GM21786 (cell line): ENCODE results near the gene NEK4.
"Not testable (repeated sequence)": the region's sequence is repeated elsewhere in the genome, so short reads cannot be mapped to it uniquely, and the experiment has no call there.

Experiments
- ATAC-seq: cut with Tn5 transposase; IDR thresholded peaks from one replicate; pipeline ENCODE4 v1.9.1; 2021; ENCODE audit not compliant: unreplicated experiment

NEK4 gene

DNA sequence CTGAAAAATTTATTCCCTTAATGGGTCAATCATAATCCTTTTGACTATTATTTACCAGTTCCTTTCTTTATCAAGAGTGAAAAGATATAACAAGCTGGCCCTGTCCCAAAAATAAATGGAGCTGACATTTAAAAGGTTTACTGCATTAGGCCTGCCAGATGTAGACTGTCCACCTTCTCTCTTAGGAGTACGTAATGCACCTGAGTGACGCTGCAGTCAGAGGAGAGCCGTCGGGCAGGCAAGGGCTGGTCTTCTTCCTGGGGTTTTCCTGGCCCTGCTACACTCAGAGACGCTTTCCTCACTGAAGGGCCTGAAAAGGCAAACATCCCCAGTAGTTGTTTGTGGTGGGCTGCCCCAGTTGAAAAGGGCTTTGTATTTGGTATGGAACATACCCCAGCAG, 27.6 kb downstream of the NEK4 start:
- no peak for ATAC-seq

DNA sequence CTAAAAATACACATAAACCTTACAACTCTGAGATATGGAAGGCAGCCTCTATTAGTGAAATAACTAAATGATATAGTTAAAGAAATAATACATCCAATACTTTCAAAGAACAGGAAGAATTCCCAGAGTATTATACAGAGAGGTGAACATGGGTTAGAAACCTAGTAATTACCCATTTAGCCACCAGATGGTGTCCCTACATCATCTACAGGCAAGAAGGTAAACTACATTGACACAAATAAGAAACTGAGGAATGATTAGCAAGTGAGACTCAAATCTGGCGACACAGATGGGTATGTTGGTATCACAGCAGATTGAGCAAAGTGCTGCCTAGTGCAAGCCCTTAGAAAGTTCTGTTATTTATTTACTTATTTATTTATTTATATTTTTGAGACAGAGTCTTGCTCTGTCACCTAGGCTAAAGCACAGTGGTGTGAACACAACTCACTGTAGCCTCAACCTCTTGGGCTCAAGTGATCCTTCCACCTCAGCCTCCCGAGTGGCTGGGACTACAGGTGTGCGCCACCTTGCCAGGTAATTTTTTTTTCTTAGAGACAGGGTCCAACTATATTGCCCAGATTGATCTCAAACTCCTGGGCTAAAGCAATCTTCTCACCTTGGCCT, 28.2 kb downstream of the NEK4 start:
- no peak for ATAC-seq

- no peak for ATAC-seq
These were observed 31.0 kb downstream of the NEK4 start for GRCh38 chr3:52739730-52740129.

DNA sequence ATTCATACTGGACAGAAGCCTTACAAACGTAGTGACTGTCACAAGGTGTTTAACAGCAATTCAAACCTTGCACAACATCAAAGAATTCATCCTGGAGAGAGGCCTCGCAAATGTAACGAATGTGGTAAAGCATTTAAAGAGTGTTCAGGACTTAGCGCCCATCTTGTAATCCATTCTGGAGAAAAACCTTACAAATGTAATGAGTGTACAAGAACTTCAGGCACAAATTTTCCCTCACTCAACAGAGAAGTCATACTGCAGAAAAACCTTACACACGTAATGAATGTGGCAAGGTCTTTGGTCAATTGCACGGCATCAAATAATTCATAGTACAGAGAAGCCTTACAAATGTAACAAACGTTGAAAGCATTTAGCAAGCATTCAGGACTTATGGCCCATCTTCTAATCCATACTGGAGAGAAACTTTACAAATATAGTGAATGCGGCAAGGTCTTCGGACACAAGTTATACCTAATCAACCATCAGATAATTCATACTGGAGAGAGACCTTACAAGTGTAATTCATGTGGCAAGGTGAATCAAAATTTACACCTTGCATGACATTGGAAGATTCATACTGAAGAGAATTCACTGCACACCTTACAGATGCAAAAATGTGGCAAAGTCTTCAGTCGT, 37.4 kb downstream of the NEK4 start:
- no peak for ATAC-seq

GRCh38 chr3:52731590-52731989, 39.1 kb downstream of the NEK4 start:
- ATAC-seq, result no peak

DNA sequence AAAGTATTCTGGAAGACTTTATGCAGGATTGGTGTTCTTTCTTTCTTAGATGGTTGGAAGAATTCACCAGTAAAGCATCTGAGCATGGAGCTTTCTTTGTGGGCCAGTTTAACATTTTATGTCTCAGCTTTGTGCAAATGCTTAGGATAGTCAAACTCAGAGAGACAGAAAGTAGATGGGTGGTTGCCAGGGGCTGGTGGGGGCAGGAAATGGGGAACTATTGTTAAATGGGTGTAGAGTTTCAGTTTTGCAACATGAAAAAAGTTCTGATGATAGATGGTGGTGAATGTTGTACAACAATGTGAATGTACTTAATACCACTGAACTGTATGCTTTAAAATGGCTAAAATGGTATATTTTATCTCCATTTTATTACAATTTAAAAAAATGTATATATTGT, 40.1 kb downstream of the NEK4 start:
- no peak for ATAC-seq

DNA sequence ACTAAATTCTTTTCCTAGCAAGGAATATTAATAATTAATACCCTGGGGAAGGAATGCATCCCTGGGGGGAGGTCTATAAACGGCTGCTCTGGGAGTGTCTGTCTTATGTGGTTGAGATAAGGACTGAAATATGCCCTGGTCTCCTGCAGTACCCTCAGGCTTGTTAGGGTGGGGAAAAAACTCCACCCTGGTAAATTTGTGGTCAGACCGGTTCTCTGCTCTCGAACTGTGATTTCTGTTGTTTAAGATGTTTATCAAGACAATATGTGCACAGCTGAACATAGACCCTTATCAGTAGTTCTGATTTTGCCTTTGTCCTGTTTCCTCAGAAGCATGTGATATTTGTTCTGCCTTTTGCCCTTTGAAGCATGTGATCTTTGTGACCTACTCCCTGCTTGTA, 42.0 kb downstream of the NEK4 start:
- not testable (repeated sequence) for ATAC-seq

DNA sequence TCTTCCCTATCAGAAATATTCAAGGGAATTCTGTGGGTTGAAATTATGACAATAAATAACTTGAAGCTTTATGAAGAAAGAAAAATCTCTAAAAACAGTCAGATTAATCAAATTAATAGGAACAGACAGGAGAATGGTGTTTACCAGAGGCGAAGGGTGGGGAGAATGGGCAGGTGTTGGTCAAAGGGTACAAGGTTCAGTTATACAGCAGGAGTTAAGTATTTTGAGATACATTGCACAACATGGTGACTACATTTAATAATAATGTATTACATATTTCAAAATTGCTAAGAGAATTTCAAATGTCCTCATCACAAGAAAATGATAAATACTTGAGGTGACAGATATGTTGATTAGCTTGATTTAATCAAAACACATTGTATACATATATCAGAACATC, 46.2 kb downstream of the NEK4 start:
- ATAC-seq, result no peak

DNA sequence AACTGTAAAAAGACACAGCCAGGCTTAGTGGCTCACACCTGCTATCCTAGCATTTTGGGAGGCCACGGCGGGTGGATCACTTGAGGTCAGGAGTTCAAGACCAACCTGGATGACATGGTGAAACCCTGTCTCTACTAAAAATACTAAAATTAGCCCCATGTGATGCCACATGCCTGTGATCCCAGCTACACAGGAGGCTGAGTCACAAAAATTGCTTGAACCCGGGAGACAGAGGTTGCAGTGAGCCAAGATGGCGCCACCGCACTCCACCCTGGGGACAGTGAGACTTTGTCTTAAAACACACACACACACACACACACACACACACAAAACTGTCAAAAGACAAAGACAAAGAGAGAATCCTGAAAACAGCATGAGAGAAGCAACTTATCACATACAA, 46.8 kb downstream of the NEK4 start:
- no peak for ATAC-seq

DNA sequence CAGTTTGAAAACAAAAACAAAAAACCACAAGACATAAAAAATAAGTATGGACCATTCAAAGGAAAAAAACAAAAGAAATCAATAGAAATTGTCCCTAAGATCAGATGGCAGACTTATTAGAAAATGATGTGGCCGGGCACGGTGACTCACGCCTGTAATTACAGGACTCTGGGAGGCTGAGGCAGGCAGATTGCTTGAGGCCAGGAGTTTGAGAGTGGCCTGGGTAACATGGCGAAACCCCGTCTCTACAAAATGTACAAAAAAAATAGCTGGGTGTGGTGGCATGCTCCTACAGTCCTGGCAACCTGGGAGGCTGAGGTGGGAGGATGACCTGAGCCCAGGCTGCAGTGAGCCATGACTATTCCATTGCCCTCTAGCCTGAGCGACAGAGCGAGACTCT, 48.2 kb downstream of the NEK4 start:
- ATAC-seq, result no peak

- ATAC-seq, result no peak
These were observed 49.1 kb downstream of the NEK4 start for GRCh38 chr3:52721730-52722008.

DNA sequence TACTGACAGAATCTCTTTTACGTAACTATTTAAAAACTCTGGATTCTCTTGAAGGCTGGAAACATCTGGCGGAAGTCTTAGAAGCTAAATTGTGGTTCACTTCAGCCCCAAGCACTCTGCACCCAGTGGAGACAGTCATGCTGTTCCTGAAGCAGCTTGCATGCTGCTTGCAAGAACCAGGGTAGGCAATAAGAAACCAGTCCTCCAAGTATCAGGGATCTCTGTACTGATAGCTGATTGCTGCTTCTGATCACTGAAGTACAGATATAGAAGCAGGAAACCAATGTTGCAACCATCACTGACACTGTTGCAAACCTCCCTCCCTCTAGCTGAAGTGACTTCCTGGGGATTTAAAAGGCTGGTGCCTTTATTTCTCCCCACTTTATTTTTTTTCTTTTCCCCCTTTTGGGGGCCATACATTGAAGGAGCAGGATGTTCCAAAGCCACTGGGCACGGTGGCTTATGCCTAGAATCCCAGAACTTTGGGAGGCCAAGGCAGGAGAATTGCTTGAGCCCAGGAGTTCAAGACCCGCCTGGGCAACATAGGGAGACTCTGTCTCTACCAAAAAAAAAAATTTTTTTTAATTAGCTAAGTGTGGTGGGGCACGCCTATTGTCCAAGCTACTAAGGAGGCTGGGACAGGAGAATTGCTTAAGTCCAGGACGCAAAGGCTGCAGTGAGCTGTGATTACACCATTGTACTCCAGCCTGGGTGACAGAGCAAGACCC, 49.6 kb downstream of the NEK4 start:
- peak; percentile 61 for ATAC-seq

DNA sequence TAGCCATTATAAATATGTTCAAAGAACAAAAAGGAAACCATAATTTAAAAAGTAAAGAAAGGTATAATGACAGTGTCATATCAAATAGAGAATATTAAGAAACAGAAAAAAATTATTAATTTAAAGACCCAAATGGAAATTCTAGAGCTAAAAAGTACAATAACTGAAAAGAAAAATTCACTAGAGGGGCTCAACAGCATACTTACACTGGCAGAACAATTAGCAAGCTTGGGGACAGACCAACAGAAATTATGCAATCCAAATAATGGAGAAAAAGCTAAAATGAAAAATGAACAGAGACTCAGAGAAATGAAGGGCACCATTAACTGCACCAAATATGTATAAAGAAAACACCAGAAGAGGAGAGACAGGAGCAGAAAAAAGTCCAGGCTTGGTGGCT, 51.1 kb downstream of the NEK4 start:
- no peak for ATAC-seq

GRCh38 chr3:52715714-52716305, 54.9 kb downstream of the NEK4 start:
- ATAC-seq, result no peak

DNA sequence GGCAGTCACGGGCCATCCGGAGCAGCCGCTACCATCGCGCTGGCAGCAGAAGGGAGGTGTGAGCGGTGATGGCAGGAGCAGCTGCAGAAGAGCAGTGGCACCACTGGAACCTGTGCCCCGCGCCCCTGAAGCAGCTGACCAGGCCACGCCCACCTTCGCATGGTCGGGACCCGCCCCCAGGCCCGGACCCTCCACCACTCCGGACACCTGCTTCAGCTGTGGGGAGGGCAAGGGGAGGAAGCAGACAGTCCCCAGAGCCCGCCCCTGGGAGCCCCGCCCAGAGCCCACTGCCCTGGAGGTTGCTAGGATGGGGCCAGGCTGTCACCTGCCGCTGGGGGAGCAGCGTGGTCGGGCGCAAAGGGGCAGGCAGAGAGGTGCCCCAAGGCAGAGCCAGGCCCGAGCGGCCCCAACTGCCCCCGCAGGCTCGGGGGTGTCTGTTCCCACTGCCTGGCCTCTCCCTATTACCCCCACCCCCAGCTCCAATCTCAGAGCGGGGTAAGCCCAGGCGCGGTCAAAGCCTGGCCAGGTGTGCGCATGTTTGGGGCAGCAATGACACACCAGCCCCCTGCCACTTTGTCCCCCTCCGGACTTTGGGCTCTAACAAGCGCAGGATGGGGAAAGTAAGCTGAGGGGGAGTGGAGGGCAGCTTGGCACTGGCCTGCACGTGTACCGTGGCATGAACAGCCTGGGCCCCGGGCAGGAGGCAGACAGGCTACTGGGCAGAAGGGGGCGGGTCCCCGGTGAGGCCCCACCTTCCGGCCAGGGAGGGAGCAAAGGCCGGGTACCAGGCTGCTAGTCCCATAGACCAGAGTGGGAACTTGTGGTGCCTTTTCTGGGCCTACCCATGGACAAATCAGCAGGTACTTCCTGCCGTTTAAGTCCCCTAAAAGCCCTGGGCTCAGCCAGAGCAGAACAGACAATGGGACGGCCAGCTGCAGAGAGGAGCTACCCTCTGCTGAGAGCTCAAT, 56.1 kb downstream of the NEK4 start:
- ATAC-seq, result no peak

DNA sequence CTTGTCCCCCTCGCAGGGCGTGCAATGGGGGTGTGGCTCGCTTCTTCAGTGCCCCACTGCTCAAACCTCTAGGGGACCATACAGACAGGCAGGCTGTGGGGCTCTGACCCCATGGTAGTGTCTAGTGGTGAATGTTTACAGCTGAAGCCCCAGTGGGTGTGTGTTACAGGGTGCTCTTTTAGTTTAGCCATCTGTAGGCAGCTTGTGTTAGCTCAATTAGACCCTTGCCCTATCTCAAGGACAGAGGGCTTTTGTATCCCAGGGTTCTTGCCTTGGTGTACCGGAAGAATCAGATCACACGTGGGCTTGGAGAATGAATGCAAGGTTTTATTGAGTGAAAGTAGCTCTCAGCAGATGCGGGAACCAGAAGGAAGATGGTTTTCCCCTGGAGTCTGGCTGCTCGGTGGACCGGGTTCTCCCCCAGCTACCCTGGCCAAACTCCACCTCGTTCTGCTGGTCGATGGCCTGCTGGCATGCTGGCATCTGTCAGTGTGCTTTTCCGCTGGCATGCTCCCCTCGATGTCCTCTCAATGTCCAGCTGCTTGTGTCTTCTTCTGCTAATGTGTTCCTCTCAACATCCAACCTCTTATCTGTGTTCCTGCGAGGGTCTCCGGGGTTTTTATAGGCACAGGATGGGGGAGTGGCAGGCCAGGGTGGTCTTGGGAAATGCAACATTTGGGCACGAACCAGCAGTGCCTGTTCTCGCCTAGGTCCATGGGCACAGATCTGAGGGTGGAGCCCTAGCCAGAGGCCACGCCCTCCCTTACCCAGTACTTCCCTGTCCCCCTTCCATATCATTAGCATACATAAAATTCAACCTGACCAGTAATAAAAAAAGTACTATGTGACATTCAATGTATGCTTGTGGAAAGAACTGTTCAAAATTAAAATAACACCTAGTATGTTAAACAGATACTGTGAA, 58.2 kb downstream of the NEK4 start:
- no peak for ATAC-seq

GRCh38 chr3:52710512-52710911, 60.2 kb downstream of the NEK4 start:
- no peak for ATAC-seq

- ATAC-seq, result no peak
These were observed 63.2 kb downstream of the NEK4 start for GRCh38 chr3:52707585-52707984.

- peak; percentile 74 for ATAC-seq
These were observed 64.8 kb downstream of the NEK4 start, which contains the start of the genes GLT8D1 and SPCS1 for GRCh38 chr3:52705688-52706686. TSS of gene GLT8D1 (minus strand) at chr3:52705791. CDS start at chr3:52700460, 5,331 bp downstream. TSS of gene SPCS1 (plus strand) at chr3:52706106. CDS start at chr3:52706247, 141 bp downstream.
